T1000 (cell line): Measurements from ENCODE around the gene EVA1B.

ENCODE experiments used
- DNase-seq: peaks from one replicate; lab custom pipeline; 2025; ENCODE audit warnings: mixed read lengths; lab: John Stamatoyannopoulos, UW

EVA1B gene

GRCh38 chr1:36320291-36320761 is 3.1 kb downstream of the EVA1B start:
- DNase-seq: no peak

GRCh38 chr1:36309397-36309796 is 14.0 kb downstream of the EVA1B start:
- no peak for DNase-seq

- no peak for DNase-seq
Observed at GRCh38 chr1:36307601-36308330, 15.7 kb downstream of the EVA1B start.

DNA sequence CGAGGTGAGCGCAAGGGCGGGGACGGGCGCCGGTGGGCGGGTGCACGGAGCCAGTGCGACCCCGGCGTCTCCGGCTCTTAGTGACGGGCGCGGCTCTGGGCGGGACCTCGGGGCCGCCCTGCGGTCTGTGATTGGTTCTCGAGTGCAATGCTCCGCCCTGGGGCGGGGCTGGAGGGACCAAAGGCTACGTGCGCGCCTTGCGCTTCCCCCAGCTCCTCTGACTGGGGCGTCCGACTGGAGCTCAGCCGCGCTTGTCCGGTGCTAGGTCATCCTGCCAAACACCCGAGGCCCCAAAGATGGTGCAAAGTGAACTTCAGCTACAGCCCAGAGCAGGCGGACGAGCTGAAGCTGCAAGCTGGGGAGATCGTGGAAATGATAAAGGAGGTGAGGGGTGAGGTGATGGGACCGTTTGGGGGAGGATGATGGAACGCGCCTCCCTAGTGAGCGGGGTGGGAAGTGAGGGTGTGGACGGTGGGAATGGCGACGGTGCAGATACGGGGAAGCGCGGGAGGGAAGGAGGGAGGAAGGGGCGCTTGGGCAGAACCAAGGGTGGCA is 16.5 kb downstream of the EVA1B start:
- DNase-seq: peak; percentile 93

GRCh38 chr1:36306210-36306901 is 17.1 kb downstream of the EVA1B start, which contains the start of gene SH3D21:
TSS of gene SH3D21 (plus strand) at chr1:36306368. CDS start at chr1:36306421, 53 bp downstream.
- DNase-seq: no peak

GRCh38 chr1:36305915-36306209 is 17.6 kb downstream of the EVA1B start:
- no peak for DNase-seq

- DNase-seq: no peak
Observed at GRCh38 chr1:36304970-36305914, 18.2 kb downstream of the EVA1B start.

- no peak for DNase-seq
Observed at GRCh38 chr1:36304521-36304920, 18.9 kb downstream of the EVA1B start.

DNA sequence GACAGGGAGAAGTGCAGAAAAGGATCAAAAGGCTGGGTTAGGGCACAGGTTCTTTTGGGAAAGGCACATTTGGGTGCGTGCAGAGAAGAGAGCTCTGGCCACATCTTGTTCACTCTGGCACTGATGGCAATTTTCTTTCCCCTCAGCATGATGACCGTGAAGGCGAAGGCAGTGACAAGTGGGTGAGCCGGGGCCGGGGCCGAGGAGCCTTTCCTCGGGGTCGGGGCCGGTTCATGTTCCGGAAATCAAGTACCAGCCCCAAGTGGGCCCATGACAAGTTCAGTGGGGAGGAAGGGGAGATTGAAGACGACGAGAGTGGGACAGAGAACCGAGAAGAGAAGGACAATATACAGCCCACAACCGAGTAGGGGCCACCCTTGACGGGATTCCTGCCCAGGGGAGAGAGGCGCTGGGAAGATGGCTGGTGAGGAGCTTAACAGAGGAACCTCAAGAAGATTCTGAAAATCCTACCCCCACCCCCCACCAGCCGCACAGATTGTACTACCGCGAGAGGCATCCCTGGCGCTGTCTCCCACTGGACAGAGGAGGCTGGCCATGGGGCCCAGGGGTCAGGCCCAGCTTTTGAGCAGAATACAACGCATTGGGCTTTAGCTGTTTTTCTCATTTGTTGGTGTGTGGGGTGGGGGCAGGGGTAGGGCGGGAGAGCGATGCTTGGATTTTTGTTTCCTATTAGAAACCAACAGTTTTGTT is 19.6 kb downstream of the EVA1B start:
- DNase-seq: no peak

DNA sequence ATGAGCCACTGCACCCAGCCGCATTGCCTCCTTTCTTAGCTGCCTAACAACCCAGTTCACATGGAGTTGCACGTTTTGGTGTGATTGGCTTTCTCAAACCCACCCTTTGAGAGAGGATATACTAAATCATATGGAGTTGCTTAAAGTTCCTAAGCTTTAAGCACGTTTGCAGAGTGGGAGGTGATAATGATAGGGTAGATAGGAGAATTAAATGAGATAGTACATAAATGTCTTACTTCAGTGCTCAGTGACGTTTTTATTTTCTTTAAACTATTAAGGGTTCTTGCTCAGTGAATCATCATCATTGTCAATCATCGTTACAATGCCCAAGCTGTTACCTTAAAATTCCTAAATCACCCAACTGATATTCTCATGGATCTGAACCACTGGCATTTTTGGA is 20.2 kb downstream of the EVA1B start:
- no peak for DNase-seq

- DNase-seq: no peak
Observed at GRCh38 chr1:36301220-36301619, 22.2 kb downstream of the EVA1B start.

- DNase-seq: no peak
Observed at GRCh38 chr1:36300526-36300925, 22.9 kb downstream of the EVA1B start.

GRCh38 chr1:36298640-36299039 is 24.8 kb downstream of the EVA1B start:
- DNase-seq: no peak

GRCh38 chr1:36297062-36297461 is 26.4 kb downstream of the EVA1B start:
- no peak for DNase-seq

DNA sequence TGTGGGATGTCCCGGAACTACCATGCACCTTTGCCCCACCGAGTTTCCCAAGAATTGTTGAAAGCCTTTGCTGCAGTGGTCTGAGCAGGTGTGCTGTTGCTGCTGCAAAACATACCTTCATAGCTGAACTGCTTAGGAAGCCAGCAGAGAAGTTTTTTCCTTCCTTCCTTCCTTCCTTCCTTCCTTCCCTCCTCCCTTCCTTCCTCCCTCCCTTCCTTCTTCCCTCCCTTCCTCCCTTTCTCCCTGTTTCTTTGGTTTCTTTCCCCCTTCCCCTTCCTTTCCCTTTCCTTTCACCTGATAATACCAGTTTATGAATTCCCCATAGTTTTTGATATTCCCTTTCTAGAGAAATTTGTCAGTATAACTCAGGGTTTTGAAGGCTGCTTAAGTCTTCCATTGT is 28.1 kb downstream of the EVA1B start:
- no peak for DNase-seq

DNA sequence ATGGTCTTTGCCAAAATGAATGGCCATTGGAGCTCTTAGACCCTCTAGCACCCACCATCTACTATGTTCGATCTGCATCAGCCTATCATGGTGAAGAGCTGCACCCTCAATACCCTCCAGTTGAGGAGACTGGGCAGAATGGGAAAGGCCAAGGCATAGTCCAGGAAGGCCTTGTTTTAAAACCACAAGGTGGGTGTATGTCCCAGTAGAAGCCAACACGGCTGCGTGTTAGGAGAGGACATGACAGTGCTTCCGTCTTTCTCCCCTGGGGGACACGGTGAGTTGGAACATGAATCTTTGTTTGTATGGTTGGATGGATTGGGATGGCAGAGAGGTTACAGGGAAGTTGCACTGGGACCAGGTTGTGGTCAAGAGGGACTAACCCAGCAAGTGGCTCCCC is 35.9 kb downstream of the EVA1B start:
- DNase-seq: no peak

DNA sequence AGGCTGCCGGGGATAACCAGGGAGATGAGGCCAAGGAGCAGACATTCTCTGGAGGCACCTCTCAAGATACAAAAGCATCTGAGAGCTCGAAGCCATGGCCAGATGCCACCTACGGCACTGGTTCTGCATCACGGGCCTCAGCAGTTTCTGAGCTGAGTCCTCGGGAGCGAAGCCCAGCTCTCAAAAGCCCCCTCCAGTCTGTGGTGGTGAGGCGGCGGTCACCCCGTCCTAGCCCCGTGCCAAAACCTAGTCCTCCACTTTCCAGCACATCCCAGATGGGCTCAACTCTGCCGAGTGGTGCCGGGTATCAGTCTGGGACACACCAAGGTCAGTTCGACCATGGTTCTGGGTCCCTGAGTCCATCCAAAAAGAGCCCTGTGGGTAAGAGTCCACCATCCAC is 36.6 kb downstream of the EVA1B start:
- no peak for DNase-seq

DNA sequence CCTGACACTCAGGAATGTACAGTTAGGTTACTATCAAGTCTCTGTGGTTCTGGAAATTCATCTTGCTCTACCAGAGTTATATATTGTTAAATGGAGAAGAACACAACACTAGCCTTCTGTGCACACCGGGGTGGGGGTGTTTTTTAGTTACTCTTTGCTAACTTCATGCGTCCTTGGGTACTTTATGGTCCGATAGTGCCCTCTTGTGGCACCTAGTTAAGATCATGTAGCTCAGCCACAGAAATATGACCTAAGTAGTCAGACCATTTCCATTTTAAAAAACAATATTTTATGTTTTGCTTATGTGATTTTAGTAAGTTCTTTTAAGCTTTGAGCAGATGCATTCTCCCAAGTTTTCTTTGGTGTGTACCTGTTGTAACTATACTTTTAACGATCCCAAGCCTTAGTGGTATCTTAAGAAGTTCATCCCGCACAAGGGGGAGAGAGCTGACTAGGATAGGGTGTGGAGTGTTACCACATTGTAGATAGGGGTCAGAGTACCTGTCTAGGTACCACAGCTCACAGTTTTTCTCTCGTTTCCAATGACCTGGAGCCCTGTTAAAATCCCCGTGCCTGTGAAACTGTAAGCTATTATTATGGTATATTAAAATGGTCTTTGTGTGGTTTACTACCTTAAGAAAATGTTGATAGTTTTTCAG is 37.9 kb downstream of the EVA1B start:
- DNase-seq: peak; percentile 10

DNA sequence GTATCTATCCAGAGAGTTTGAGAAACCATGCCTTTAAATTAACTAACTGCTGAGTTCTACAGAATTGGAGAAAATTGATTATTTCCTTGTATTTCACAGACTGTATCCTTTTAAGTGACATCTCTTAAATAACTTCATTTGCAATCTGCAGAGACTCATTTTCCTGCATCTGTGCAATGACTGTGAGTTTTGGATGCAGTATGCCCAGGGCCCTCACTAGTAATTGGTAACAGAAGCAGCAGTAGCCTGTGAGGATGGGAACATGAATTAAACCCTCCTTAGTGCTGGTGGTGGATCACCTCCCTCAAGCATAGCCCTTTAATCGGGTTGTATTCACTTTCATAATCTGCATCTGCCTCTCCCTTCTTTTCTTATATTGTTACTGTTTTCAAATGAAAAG is 38.9 kb downstream of the EVA1B start:
- DNase-seq: no peak

GRCh38 chr1:36284061-36284460 is 39.4 kb downstream of the EVA1B start:
- DNase-seq: no peak

- no peak for DNase-seq
Observed at GRCh38 chr1:36279789-36280296, 43.6 kb downstream of the EVA1B start.
